HepG2 (cell line): ENCODE data around the gene ADAMTS14. TPM values are rescaled to one million over a fixed set of nuclear protein-coding genes. Genes with fewer than 3 reads are reported as not detected.

ENCODE experiments used
- ATAC-seq: fragments of 200-7000 bp; cut with Tn5 transposase; 3 replicates; pipeline ENCODE4 v1.9.1; 2020; ENCODE audit warnings: mild to moderate bottlenecking, moderate library complexity
- BruUV-seq: library from RNA; stranded (reverse); fragments of 400-500 nt; replicated peaks from 2 replicates; lab custom pipeline; 2021; lab: Mats Ljungman, UMichigan
- CTCF ChIA-PET: fragments of 300-600 bp; formaldehyde crosslinking; extraction: SDS; loops from one replicate; lab custom pipeline; 2021; ENCODE audit warnings: low total read pairs, inconsistent platforms, low intra/inter-chr PET ratio; lab: Yijun Ruan, JAX
- POLR2A ChIA-PET: fragments of 350-600 bp; sonication (Branson Sonifier 250); formaldehyde crosslinking; loops from one replicate; lab custom pipeline; 2020; ENCODE audit warnings: antibody characterized with exemption, inconsistent platforms; lab: Yijun Ruan, JAX
- DNase-seq: peaks from one replicate; pipeline ENCODE4 v3.0.0-alpha.2; 2015; ENCODE audit warnings: low spot score
- FAIRE-seq: peaks from 3 replicates; lab custom pipeline; 2011; peaks lifted over from hg19 to GRCh38; lab: Jason Lieb, UNC
- H2AFZ ChIP-seq: one replicate; pipeline ENCODE4 v1.6.1; 2011; ENCODE audit warnings: low read length, inconsistent platforms
- H3K27ac ChIP-seq: fragments of 300-600 bp; 3 replicates; pipeline ENCODE4 v1.8.0; 2011; ENCODE audit warnings: mixed run types, mild to moderate bottlenecking, mixed read lengths, low read length, inconsistent platforms; ENCODE audit not compliant: insufficient read depth; ENCODE audit errors: extremely low read length
- H3K27me3 ChIP-seq, 2 experiments: fragments of 200-600 bp in 1 of 2; 2 replicates in 1 of 2; 3 replicates in 1 of 2; pipeline versions ENCODE4 v1.6.0 to v1.8.0; 2011; ENCODE audit warnings: low read length in 2 of 2, mild to moderate bottlenecking in 2 of 2, moderate library complexity in 2 of 2, inconsistent platforms in 1 of 2; ENCODE audit not compliant: insufficient read depth in 2 of 2, control insufficient read depth in 1 of 2
- H3K36me3 ChIP-seq, 2 experiments: fragments of 200-600 bp in 1 of 2; replicated peaks in 1 of 2; 2 replicates in 1 of 2; 3 replicates in 1 of 2; pipeline versions ENCODE4 v1.5.1 to v1.8.0; 2011; ENCODE audit warnings: low read length in 2 of 2, inconsistent platforms in 1 of 2; ENCODE audit not compliant: insufficient read depth in 2 of 2, control insufficient read depth in 1 of 2
- H3K4me1 ChIP-seq: 2 replicates; pipeline ENCODE4 v1.5.1; 2012; ENCODE audit warnings: low read length, inconsistent platforms; ENCODE audit not compliant: insufficient read depth
- H3K4me2 ChIP-seq: 2 replicates; pipeline ENCODE4 v1.6.0; 2011; ENCODE audit warnings: low read depth, low read length, inconsistent platforms
- H3K4me3 ChIP-seq, 3 experiments: fragments of 200-600 bp in 1 of 3; sonication (generic), shearing (Covaris generic) in 1 of 3; replicated peaks in 1 of 3; 2 replicates each; pipeline ENCODE4 v1.5.1; 2011 to 2016; ENCODE audit warnings: low read length in 3 of 3, inconsistent platforms in 2 of 3, low read depth in 2 of 3, mild to moderate bottlenecking in 2 of 3, control low read depth in 1 of 3, mixed read lengths in 1 of 3; ENCODE audit not compliant: insufficient read depth in 1 of 3
- H3K79me2 ChIP-seq: one replicate; pipeline ENCODE4 v1.6.1; 2011; ENCODE audit warnings: low read length, inconsistent platforms; ENCODE audit not compliant: insufficient read depth
- H3K9ac ChIP-seq: 2 replicates; pipeline ENCODE4 v1.6.0; 2011; ENCODE audit warnings: mild to moderate bottlenecking, low read depth, low read length, inconsistent platforms; ENCODE audit not compliant: insufficient read depth
- H3K9me3 ChIP-seq: 2 replicates; pipeline ENCODE4 v1.5.1; 2012; ENCODE audit warnings: mild to moderate bottlenecking, low read length
- H4K20me1 ChIP-seq: 2 replicates; pipeline ENCODE4 v1.6.0; 2011; ENCODE audit warnings: inconsistent platforms, mild to moderate bottlenecking, low read length, moderate library complexity; ENCODE audit not compliant: insufficient read depth
- BATF2 ChIP-seq: sonication (generic); formaldehyde crosslinking; IDR thresholded peaks from 2 replicates; pipeline ENCODE4 v1.8.0; 2022; ENCODE audit warnings: mild to moderate bottlenecking, missing genetic modification reagents, moderate library complexity
- BORCS8-MEF2B ChIP-seq: sonication (generic); formaldehyde crosslinking; IDR thresholded peaks from 2 replicates; pipeline ENCODE4 v1.8.0; 2022; ENCODE audit warnings: mild to moderate bottlenecking, missing genetic modification reagents
- FOXK1 ChIP-seq: sonication (generic); formaldehyde crosslinking; IDR thresholded peaks from 2 replicates; pipeline ENCODE4 v1.4.0; 2020; ENCODE audit warnings: low read depth, missing genetic modification reagents, borderline replicate concordance
- GPN1 ChIP-seq: sonication (generic); formaldehyde crosslinking; IDR thresholded peaks from 2 replicates; pipeline ENCODE4 v1.5.1; 2020; ENCODE audit warnings: missing genetic modification reagents, borderline replicate concordance
- PAXIP1 ChIP-seq: sonication (generic); formaldehyde crosslinking; conservative IDR thresholded peaks from 2 replicates; pipeline ENCODE4 v1.4.0; 2020; ENCODE audit warnings: mild to moderate bottlenecking, missing genetic modification reagents, moderate library complexity
- RNF219 ChIP-seq: sonication (generic); formaldehyde crosslinking; IDR thresholded peaks from 2 replicates; pipeline ENCODE4 v1.5.0; 2020; ENCODE audit warnings: mild to moderate bottlenecking, missing genetic modification reagents
- TBX2 ChIP-seq: sonication (generic); formaldehyde crosslinking; IDR thresholded peaks from 2 replicates; pipeline ENCODE4 v1.5.0; 2020; ENCODE audit warnings: missing genetic modification reagents, mild to moderate bottlenecking, borderline replicate concordance
- TSC22D2 ChIP-seq: sonication (generic); formaldehyde crosslinking; IDR thresholded peaks from 2 replicates; pipeline ENCODE4 v1.5.1; 2020; ENCODE audit warnings: missing genetic modification reagents, mild to moderate bottlenecking, borderline replicate concordance
- ZBTB25 ChIP-seq: IDR thresholded peaks from 2 replicates; pipeline ENCODE4 v1.6.1; 2018; ENCODE audit warnings: missing genetic modification reagents
- ZNF329 ChIP-seq: sonication (generic); formaldehyde crosslinking; IDR thresholded peaks from 2 replicates; pipeline ENCODE4 v1.9.0; 2021; ENCODE audit warnings: low read depth, mild to moderate bottlenecking, missing genetic modification reagents
- WGBS: methylation state at CpG from one replicate; pipeline ENCODE4 v1.1.6; 2017; ENCODE audit warnings: low lambda C conversion rate; 5-methylcytosine and 5-hydroxymethylcytosine counted together
- in situ Hi-C: cut with HindIII; loops from 2 replicates; pipeline ENCODE4 v1.10.0; 2017; ENCODE audit warnings: low pct_unique_long_range_greater_than_20kb; ENCODE audit not compliant: extremely low pct_ligation_motif_present
- intact Hi-C: fragments of 100-400 bp; cut with micrococcal nuclease; formaldehyde crosslinking; loops from one replicate; pipeline ENCODE4 v1.10.0; 2022; ENCODE audit not compliant: unreplicated experiment
- polyA plus RNA-seq, 8 experiments: library from polyadenylated mRNA; depleted of rRNA in 3 of 8; stranded (reverse) in 7 of 8; unstranded in 1 of 8; fragments of >200 nt; fragmentation: Illumina TruSeq in 4 of 8; extraction: Trizol in 4 of 8; gene quantifications; 2 replicates each; pipeline versions ENCODE4 v1.2.1 to v1.2.3, GENCODE V29; 2011 to 2016; ENCODE audit warnings: low read depth in 4 of 8, missing spikeins in 1 of 8, mixed read lengths in 1 of 8; ENCODE audit not compliant: insufficient read depth in 1 of 8
- total RNA-seq, 5 experiments: library from RNA; depleted of rRNA; stranded (reverse); fragments of >200 nt; fragmentation: Illumina TruSeq; extraction: Trizol; gene quantifications; 2 replicates each; pipeline ENCODE4 v1.2.3, GENCODE V29; 2016; ENCODE audit warnings: low read depth in 1 of 5

The ADAMTS14 gene
- total and polyA plus RNA-seq, 2 of the 13 experiments (the other 11 are each of a cell fraction or from before 2014, with no cell fraction given) = 0.04 to 0.07 TPM

- TF ChIP-seq GPN1 (CRISPR knock-in tag) = no peak
- no peak for TF ChIP-seq ZBTB25
- no peak for TF ChIP-seq TBX2 (CRISPR knock-in tag)
- TF ChIP-seq TSC22D2 = no peak
- no peak for TF ChIP-seq BATF2 (CRISPR knock-in tag)
- in situ Hi-C loops (no loop called here), intact Hi-C loops (loop anchor here (10.0 kb wide), 1 partner anchor 122 kb away; no protein-coding TSS in a partner anchor)
- Histone ChIP-seq H3K4me2 (no peak overlapping the region), H3K36me3 (no peaks in the 10 kb centered on the region), H4K20me1 (no peaks in the 10 kb centered on the region), H2AFZ (no peak overlapping the region), H3K27me3 (peaks cover 2 to 16% of the 10 kb centered on the region in 2 experiments), H3K4me3 (no peak overlapping the region), H3K9ac (no peak overlapping the region), H3K4me1 (peaks cover 11% of the 10 kb centered on the region), H3K9me3 (no peaks in the 10 kb centered on the region), H3K27ac (no peak overlapping the region), H3K79me2 (no peaks in the 10 kb centered on the region)
- FAIRE-seq (no peak), ATAC-seq (no peak), DNase-seq (no peak)
- BruUV-seq = no TSS peak
- 57% methylated on average over 4 of the region's 6 CpGs for WGBS
- POLR2A ChIA-PET = no interaction called here
- CTCF ChIA-PET = no interaction called here
Observed at GRCh38 chr10:70676511-70676910, 4.2 kb downstream of the ADAMTS14 start.

GRCh38 chr10:70677016-70677415, 4.7 kb downstream of the ADAMTS14 start:
- H3K4me2 ChIP-seq = no peak overlapping the region
- intact Hi-C loops = loop anchor here (10.0 kb wide), 1 partner anchor 122 kb away; no protein-coding TSS in a partner anchor
- ATAC-seq = no peak
- TF ChIP-seq ZNF329 (CRISPR knock-in tag) = no peak
- TF ChIP-seq FOXK1 (CRISPR knock-in tag) = no peak
- no peak for TF ChIP-seq BORCS8-MEF2B (CRISPR knock-in tag)
- TF ChIP-seq RNF219 = no peak
- TF ChIP-seq PAXIP1 (CRISPR knock-in tag) = no peak

More at GRCh38 chr10:70677016-70677415, 4.7 kb downstream of the ADAMTS14 start:
- H3K27ac ChIP-seq = no peak overlapping the region
- H3K36me3 ChIP-seq = no peaks in the 10 kb centered on the region
- DNase-seq (no peak), FAIRE-seq (no peak)
- peaks cover 0 to 11% of the 10 kb centered on the region in 2 experiments; a peak in 4 of 5 replicates for H3K27me3 ChIP-seq
- H4K20me1 ChIP-seq = no peaks in the 10 kb centered on the region
- CTCF ChIA-PET = no interaction called here
- WGBS = 47% methylated on average over 3 of the region's 5 CpGs
- no peak overlapping the region for H3K9ac ChIP-seq
- H3K79me2 ChIP-seq = no peaks in the 10 kb centered on the region
- no peak overlapping the region for H2AFZ ChIP-seq
- in situ Hi-C loops = no loop called here
- no peak overlapping the region for H3K4me3 ChIP-seq
- H3K9me3 ChIP-seq = no peaks in the 10 kb centered on the region
- BruUV-seq = no TSS peak
- POLR2A ChIA-PET = no interaction called here
- peaks cover 11% of the 10 kb centered on the region for H3K4me1 ChIP-seq
